ENCODE results near the gene ZNRF3.
A peak's percentile ranks its signal among the peaks of the same experiment; 100 is the strongest.

ZNRF3 gene

DNA sequence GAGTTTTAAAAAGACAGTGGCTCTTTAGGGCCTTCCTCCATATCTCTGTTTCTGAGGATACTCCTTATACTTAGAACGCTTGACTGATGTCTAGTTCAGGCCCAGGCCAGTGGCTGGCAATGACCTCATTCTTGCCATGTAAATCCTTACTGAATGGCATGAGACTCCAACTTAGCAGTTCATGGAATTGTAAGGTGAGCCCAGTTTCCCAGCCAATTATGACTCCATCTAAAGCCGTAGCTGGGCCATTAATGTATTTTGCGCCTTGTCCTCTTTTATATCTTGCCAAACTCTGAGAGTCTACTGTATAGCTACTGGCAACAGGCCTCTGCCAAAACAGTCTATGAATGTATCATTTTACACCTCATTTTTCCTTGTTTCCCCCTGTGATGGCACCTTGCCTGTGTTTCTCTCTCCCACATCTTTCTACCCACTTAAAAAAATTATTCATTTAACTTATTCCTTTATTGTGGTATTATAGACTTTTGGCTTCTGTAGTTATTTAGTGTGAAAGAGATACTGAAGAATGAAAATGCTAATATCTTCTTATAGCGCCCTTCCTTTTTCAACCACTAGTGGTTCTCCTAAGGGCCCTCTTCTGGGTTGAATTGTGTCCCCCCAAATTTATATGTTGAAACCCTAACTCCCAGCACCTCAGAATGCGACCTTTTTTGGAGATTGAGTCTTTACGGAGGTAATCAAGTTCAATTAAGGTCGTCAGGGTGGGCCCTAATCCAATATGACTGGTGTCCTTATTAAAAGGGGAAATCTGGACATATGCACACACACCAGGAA lies 67.4 kb downstream of the ZNRF3 start:
- DNase-seq (ENCODE audit: extremely low read depth in 1 of 2, low read depth in 1 of 2) = no peak

DNA sequence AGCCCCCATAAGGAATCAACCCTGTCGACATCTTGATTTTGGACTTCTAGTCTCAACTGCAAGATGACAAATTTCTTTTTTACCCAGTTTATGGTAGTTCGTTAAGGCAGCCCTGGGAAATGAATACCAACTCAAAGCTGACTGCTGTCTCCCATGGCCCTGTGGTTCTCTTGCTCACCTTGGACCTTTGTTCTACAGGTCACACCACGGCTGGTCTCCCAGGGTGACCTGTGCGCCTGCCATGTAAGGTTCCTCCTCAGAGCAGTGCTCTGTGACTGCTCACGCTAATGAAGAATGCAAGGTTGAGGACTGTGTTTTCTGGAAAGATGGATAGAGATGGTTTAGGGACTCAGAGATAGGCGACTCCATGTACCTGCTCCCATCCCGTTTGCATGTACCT lies 68.2 kb downstream of the ZNRF3 start:
- no peak for DNase-seq (ENCODE audit: extremely low read depth in 1 of 2, low read depth in 1 of 2)

GRCh38 chr22:28951969-28952521 lies 68.7 kb downstream of the ZNRF3 start:
- DNase-seq (ENCODE audit: extremely low read depth in 1 of 2, low read depth in 1 of 2) = no peak

GRCh38 chr22:28952857-28953256 lies 69.5 kb downstream of the ZNRF3 start:
- no peak for DNase-seq (ENCODE audit: extremely low read depth in 1 of 2, low read depth in 1 of 2)

DNA sequence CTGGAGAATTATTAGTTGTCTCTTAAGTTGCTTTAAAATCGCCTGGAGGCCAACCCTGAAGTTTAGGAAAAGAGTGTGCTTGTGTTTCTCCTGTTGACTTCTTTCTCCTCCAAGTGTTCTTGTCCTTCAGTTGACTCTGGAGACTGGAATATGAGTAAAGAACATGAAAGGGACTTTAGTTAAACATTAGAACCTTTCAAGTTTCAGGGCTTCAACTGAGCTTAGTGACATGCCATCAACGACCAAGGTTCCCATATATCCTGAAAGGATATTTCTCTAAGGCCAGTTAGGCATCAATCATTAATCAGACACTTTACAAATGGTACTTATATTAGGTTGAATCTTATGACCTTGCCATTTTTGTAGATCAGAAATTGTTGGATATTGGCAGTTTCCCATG lies 70.0 kb downstream of the ZNRF3 start:
- no peak for DNase-seq (ENCODE audit: extremely low read depth in 1 of 2, low read depth in 1 of 2)

GRCh38 chr22:28953976-28954880 lies 70.9 kb downstream of the ZNRF3 start:
- DNase-seq (ENCODE audit: extremely low read depth in 1 of 2, low read depth in 1 of 2) = no peak

- peak; percentile 67 to 83 for DNase-seq (ENCODE audit: extremely low read depth in 1 of 2, low read depth in 1 of 2)
These were observed 72.4 kb downstream of the ZNRF3 start for GRCh38 chr22:28955817-28956216.

DNA sequence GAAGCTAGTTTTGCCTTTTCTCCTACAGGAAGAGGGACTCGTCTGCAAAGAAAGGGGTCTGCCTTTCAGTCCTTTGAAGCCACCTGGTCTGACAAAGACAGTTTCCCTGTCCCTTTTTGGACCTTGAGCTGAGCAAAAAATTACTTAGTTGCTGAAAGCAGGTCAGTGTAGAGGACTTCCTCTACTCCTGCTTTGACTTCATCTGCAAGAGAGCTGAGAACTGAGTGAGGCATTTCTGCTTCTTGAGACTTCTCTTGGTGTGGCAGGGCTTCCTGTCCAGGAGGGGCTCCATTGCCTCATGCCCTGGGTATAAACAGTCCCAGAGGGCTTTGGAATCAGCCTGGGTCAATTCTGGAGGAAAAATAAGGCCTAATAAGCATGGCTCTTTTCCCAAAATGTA lies 73.1 kb downstream of the ZNRF3 start:
- no peak for DNase-seq (ENCODE audit: extremely low read depth in 1 of 2, low read depth in 1 of 2)

DNA sequence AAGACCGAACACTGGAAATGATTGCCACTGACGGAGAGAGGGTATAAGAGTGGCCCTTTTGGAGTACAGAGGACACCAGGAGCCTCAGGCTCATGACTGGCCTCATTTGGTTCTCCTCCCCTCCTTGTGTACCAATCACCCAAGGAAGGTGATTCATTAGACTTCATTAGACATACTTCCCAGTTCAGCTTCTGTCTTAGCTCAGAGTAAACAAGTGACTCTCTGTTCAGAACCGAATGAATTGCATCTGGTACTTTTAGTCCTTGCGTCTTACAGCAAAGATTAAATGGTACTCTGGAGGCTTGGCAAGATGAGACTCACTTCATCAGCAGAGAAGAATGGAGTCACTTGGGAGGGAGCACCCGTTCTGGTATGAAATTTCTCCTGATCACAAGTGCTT lies 75.2 kb downstream of the ZNRF3 start:
- no peak for DNase-seq (ENCODE audit: extremely low read depth in 1 of 2, low read depth in 1 of 2)

DNA sequence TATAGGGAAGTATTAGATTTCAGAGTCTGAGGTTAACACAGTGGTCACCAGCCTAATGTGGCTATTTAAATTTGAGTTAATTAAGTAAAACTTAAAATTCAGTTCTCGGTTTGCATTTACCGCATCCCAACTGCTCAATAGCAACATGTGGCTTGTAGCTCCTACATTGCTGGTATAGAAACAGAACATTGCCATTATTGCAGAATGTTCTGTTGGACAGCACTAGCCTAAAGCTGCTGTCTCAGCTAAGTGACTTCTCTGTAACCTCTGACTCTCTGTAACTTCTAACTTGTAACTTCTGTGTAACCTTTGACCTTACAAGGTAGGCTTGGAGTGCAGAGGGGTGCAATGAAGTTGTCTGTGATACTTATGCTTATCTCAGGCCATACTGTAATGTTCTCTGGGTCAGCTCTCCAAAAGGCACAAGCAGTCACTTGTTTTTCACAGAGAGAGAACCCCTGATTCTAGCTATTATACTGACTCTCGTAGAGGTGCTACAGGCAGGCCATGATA lies 78.7 kb downstream of the ZNRF3 start:
- no peak for DNase-seq (ENCODE audit: extremely low read depth in 1 of 2, low read depth in 1 of 2)

DNA sequence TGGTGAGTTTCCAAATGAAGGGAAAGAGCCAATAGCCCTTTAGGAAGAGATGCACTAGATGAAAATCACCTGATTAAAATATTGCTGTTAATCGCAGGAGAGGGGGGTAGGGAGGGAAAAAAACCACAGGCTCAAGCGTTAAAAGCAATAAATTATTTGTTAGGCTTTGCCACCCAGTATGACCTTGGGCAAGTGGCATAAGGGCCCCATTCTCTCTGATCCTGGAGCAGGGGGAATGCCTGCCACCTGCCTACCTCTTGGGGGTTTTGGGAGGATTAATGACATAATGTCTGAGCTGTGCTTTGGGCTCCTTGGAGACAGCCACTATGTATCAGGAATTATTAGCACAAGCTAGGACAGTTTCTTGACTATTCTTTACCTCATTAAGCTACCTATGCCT lies 80.0 kb downstream of the ZNRF3 start:
- no peak for DNase-seq (ENCODE audit: extremely low read depth in 1 of 2, low read depth in 1 of 2)

GRCh38 chr22:28967163-28967665 lies 83.8 kb downstream of the ZNRF3 start:
- no peak for DNase-seq (ENCODE audit: extremely low read depth in 1 of 2, low read depth in 1 of 2)

DNA sequence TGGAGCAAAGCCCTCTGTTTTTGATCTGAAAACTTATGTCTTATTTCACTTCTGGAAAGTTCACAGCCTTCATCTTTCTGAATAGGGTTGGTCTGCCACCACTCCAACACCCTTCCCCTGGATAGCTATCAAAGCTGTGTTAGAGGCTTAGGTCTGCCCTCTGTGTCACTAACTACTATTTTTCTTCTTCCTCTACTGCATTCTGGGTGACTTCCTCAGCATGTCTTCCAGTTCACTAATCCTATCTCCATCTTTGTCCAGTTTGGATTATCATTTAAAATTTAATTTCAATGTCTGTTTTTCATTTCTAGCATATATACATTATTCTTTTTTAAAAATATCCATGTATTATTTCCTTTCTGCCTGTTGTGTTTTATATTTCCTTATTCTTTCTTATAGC lies 84.6 kb downstream of the ZNRF3 start:
- DNase-seq (ENCODE audit: extremely low read depth in 1 of 2, low read depth in 1 of 2) = no peak

DNA sequence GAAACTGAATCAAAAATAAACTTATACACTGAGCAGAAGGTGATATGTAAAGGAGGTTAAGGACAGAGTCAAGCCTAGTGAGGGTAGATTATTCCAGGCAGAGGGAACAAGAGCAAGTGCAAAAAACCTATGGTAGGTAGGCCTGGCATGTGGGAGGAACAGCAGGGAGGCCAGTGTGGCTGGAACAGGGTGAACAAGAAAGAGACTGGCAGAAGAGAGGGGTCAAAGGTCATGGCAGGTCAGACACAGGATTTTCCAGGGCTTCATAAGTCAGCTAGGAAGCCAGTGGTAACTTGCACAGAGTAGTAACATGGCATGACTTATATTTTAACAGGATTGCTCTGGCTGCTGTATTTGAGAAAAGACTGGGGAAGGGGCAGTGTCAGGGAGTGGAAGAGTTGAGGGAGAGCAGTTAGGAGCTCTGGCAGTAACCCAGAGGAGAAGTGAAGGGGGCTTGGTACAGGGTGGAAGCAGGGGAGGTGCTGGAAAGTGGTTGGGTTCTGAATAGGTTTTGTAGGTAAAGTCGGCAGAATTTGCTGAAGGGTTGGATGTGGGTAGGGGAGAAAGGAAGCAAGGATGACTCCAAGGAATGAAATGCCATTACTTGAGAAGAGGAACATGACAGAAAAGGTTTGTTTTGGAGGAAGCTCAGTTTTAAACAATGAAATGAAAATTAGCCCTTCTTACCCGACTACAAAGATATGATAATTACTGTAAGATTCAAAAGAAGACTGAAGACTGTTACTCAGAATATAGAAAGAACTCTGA lies 86.2 kb downstream of the ZNRF3 start:
- DNase-seq (ENCODE audit: extremely low read depth in 1 of 2, low read depth in 1 of 2) = no peak

DNA sequence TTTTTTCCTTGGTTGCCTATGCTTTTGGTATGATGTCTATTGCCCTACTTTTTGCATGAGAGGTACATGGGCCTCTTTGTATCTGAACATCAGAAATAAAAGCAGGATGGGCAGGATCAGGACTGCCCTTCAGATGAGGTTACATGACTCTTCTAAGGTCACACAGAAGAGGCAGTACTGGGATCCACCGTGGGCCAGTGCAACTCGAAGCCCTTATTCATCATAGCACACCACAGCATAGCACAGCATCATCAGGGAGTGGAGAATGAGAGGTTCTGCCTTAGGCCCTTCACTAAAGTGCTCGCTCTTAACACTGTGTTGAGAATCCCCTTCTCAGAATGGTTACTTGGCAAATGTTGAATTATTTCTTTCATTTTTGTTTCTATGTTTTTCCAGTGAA lies 90.0 kb downstream of the ZNRF3 start:
- DNase-seq (ENCODE audit: extremely low read depth in 1 of 2, low read depth in 1 of 2) = no peak

- DNase-seq (ENCODE audit: extremely low read depth in 1 of 2, low read depth in 1 of 2) = no peak
These were observed 93.7 kb downstream of the ZNRF3 start for GRCh38 chr22:28977060-28977459.

DNA sequence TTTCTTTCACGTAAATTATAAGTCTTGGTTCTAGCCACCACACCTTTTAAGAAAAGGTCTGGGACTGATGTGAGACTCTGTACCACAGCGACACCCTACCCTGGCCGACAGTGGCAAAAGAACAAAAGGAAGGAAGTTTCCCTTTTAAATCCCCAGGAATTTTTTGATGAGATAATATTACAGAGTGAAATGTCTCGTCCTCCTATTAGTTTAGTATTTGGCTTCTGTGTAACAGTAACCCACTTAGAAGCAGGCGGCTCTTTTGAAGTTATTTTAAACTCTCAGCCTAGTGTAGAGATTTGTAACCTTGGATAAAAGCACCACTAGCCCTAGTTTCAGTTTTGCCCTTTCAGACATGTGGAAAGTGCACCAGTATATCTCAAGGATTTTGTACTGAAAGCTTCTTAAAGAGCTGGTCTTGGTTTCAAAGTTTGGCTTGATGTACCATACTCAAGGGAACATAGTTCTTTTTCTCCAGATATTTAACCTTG lies 94.2 kb downstream of the ZNRF3 start:
- no peak for DNase-seq (ENCODE audit: extremely low read depth in 1 of 2, low read depth in 1 of 2)

DNA sequence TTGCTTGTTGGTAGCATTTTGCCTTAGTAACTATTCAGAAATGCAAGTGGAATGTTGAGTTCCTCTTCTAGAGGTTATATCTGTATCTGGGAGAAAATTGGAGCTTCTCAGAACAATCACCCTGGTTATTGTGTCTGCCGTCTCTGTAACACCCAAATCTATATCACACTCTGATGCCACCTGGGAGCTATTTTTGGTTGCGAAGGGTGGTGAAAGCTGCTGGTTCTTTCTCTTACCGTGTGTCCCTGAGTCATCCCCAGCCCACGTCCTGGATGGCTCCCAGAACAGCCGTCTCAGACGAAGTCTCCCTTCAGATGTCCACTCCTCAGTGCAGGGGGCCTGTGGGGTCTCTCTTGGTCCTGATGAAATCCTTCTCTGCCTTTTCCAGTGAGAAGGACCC lies 94.8 kb downstream of the ZNRF3 start:
- no peak for DNase-seq (ENCODE audit: extremely low read depth in 1 of 2, low read depth in 1 of 2)

DNA sequence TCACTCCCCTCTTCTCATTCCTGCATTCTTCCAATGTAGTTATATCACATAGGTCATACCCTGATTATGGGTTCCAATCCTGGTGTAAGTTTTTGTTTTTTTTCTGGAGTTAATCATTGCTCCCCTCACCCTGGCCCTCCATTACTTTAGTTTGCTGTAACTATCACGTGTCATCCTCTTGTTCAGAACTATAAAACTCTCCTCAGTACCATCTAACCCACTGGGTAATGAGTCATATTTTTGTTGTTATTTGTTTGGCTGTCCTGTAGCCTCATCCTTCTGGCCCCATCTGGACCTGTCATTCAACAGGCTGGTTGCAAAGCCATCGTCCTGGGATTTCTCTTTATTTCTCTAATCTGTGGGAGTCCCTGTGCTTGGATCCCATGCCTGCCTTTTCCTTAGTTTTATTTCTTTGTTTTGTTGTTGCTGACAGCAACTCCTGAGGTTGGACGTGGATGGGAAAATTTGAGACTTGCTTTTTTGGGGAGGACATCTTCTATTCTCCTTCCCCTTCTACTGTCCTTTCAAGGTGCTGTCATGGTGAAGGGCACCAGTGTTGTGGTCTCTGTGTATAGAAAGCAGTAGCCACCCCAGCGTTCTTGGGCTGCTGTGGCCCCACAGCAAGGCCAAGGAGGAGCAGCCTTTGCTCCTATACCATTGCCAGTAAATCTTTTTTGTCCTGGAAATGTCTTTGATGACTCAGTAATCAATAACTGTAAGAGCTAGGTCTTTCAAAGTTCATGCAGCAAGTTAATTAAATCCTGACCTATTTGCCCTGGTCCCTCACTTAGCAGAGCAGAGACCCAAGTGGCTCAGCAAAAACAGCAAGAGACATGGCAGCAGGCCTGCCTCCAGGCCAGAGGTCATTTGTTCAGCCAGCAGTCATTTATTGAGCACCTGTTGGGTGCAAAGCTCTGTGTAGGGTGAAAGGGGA lies 95.8 kb downstream of the ZNRF3 start:
- no peak for DNase-seq (ENCODE audit: extremely low read depth in 1 of 2, low read depth in 1 of 2)
